Keratinocyte (primary cell): Measurements from ENCODE around the gene PROC.

ENCODE experiments used
- EZH2 ChIP-seq: IDR thresholded peaks from one replicate; pipeline ENCODE4 v1.6.1; 2012; ENCODE audit warnings: inconsistent platforms, mild to moderate bottlenecking, low read length, moderate library complexity
- TF ChIP-seq, protein P1 (sequence below), 3 experiments: IDR thresholded peaks in 1 of 3; conservative IDR thresholded peaks in 1 of 3; optimal IDR thresholded peaks in 1 of 3; 2 replicates in 2 of 3; 3 replicates in 1 of 3; pipeline versions ENCODE3 to v1.5.1; 2011; ENCODE audit warnings: low read length in 3 of 3, mild to moderate bottlenecking in 3 of 3, moderate library complexity in 2 of 3, control low read depth in 1 of 3, inconsistent platforms in 1 of 3; ENCODE audit not compliant: insufficient read depth in 2 of 3; ENCODE audit errors: extremely low read depth in 1 of 3

DNA sequence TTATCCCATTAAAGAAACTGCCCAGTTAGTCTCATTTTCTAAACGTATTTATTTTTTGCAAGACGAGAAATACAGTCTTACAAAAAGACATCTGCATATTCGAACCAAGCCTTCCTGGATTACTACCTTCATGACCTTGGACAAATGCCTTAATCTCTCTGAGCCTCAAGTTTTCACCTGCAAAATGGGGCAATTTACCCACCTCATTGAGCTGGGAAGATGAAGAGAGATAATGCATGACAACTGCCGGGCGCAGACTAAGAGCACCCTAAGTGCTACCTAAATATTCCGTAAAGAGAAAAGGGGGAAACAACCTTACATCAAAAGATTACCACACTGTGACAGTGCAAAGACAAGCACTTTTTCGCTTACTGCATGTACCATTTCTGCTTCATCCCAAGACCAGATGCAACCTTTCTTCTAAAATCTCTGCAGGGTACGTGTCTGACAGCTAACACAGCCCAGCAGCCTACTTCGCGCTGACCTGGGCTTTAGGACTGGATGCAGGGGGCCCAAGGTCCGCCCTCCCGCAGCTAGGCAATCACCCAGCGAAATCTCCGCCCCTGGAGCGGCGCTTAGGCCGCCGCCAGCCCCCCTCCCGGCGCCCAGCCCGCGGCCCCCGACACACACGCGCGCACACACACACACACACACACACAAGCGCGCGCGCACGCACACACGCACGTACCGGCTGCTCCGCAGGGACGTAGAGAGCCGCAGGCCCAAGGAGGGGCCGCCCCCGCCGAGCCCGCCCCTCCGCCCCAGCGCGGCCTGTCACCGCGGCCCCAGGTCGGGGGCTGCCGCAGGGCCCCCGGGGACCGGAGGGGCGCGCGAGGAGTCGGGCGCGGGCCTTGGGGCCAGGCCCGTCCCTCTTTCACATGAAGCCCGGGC, 31.2 kb upstream of the PROC start:
- TF ChIP-seq EZH2: no peak
- TF ChIP-seq, protein P1, sequence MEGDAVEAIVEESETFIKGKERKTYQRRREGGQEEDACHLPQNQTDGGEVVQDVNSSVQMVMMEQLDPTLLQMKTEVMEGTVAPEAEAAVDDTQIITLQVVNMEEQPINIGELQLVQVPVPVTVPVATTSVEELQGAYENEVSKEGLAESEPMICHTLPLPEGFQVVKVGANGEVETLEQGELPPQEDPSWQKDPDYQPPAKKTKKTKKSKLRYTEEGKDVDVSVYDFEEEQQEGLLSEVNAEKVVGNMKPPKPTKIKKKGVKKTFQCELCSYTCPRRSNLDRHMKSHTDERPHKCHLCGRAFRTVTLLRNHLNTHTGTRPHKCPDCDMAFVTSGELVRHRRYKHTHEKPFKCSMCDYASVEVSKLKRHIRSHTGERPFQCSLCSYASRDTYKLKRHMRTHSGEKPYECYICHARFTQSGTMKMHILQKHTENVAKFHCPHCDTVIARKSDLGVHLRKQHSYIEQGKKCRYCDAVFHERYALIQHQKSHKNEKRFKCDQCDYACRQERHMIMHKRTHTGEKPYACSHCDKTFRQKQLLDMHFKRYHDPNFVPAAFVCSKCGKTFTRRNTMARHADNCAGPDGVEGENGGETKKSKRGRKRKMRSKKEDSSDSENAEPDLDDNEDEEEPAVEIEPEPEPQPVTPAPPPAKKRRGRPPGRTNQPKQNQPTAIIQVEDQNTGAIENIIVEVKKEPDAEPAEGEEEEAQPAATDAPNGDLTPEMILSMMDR (optimal IDR thresholded peaks at IDR 0.05 in 1 of 3, IDR thresholded peaks at IDR 0.05 in 1 of 3, conservative IDR thresholded peaks at IDR 0.05 in 1 of 3; ENCODE audit: extremely low read depth in 1 of 3, insufficient read depth in 2 of 3, low read length in 3 of 3): no peak
